WTC11 (cell line): Measurements from ENCODE around the gene SNAP47. TPM values are rescaled to one million over a fixed set of nuclear protein-coding genes. Genes with fewer than 3 reads are reported as not detected.

Source experiments
- ATAC-seq: fragments of 200-7000 bp; cut with Tn5 transposase; 2 replicates; pipeline ENCODE4 v1.10.0; 2021; ENCODE audit warnings: mild to moderate bottlenecking, moderate library complexity
- CTCF ChIA-PET: fragments of 300-600 bp; sonication (Branson Sonifier 250); formaldehyde crosslinking; loops from one replicate; lab custom pipeline; 2021; ENCODE audit warnings: antibody characterized with exemption; lab: Charles Lee
- POLR2A ChIA-PET: fragments of 350-600 bp; sonication (Branson Sonifier 250); formaldehyde crosslinking; loops from one replicate; lab custom pipeline; 2021; ENCODE audit warnings: antibody characterized with exemption; lab: Charles Lee
- DNase-seq: peaks from one replicate; pipeline ENCODE4 v3.0.0; 2021; ENCODE audit warnings: low spot score
- H3K27ac Mint-ChIP-seq: 2 replicates; pipeline ENCODE4 v1.8.0; 2021; ENCODE audit warnings: mixed read lengths
- H3K27me3 Mint-ChIP-seq: 2 replicates; pipeline ENCODE4 v1.8.0; 2021; ENCODE audit warnings: low read depth, mild to moderate bottlenecking, moderate library complexity, mixed read lengths
- H3K36me3 Mint-ChIP-seq: 2 replicates; pipeline ENCODE4 v1.8.0; 2021; ENCODE audit warnings: mixed read lengths
- H3K4me1 Mint-ChIP-seq: 2 replicates; pipeline ENCODE4 v1.8.0; 2022; ENCODE audit warnings: mixed read lengths
- H3K4me3 Mint-ChIP-seq: 2 replicates; pipeline ENCODE4 v1.8.0; 2021; ENCODE audit warnings: mild to moderate bottlenecking, moderate library complexity, mixed read lengths
- H3K9me3 Mint-ChIP-seq: 2 replicates; pipeline ENCODE4 v1.8.0; 2021; ENCODE audit warnings: mixed read lengths
- FOXJ3 ChIP-seq: sonication (generic); formaldehyde crosslinking; IDR thresholded peaks from 2 replicates; pipeline ENCODE4 v1.9.0; 2021; ENCODE audit warnings: missing genetic modification reagents, mild to moderate bottlenecking, borderline replicate concordance
- HMGA2 ChIP-seq: fragments of 250-450 bp; sonication (Bioruptor Pico); IDR thresholded peaks from 2 replicates; pipeline ENCODE4 v1.4.0; 2021; ENCODE audit warnings: mild to moderate bottlenecking, moderate library complexity
- MXD4 ChIP-seq: fragments of 250-450 bp; sonication (Bioruptor Pico); IDR thresholded peaks from 2 replicates; pipeline ENCODE4 v1.8.0; 2021; ENCODE audit warnings: mild to moderate bottlenecking, moderate library complexity, borderline replicate concordance
- NFATC4 ChIP-seq: fragments of 250-450 bp; sonication (Bioruptor Pico); IDR thresholded peaks from 2 replicates; pipeline ENCODE4 v1.9.0; 2021; ENCODE audit warnings: mild to moderate bottlenecking
- OVOL2 ChIP-seq: fragments of 250-450 bp; sonication (Bioruptor Pico); IDR thresholded peaks from 2 replicates; pipeline ENCODE4 v1.9.0; 2021; ENCODE audit warnings: mild to moderate bottlenecking, borderline replicate concordance
- RELA ChIP-seq: sonication (generic); formaldehyde crosslinking; IDR thresholded peaks from 2 replicates; pipeline ENCODE4 v1.8.1; 2022; ENCODE audit warnings: missing genetic modification reagents, mild to moderate bottlenecking, borderline replicate concordance
- RORB ChIP-seq: fragments of 250-450 bp; sonication (Bioruptor Pico); IDR thresholded peaks from 2 replicates; pipeline ENCODE4 v1.9.0; 2021; ENCODE audit warnings: mild to moderate bottlenecking
- ZNF232 ChIP-seq: sonication (generic); formaldehyde crosslinking; IDR thresholded peaks from 2 replicates; pipeline ENCODE4 v1.8.0; 2022; ENCODE audit warnings: mild to moderate bottlenecking, missing genetic modification reagents
- ZNF416 ChIP-seq: fragments of 250-450 bp; sonication (Bioruptor Pico); IDR thresholded peaks from 2 replicates; pipeline ENCODE4 v1.9.0; 2021; ENCODE audit warnings: mild to moderate bottlenecking, inconsistent platforms
- total RNA-seq: library from RNA; stranded (reverse); gene quantifications from 3 replicates; pipeline ENCODE4 v1.2.3, GENCODE V29; 2021
- TF ChIP-seq, protein P1 (sequence below): sonication (generic); formaldehyde crosslinking; IDR thresholded peaks from 2 replicates; pipeline ENCODE4 v1.8.1; 2023; ENCODE audit warnings: mild to moderate bottlenecking, moderate library complexity, missing genetic modification reagents
- TF ChIP-seq, protein P2 (sequence below): sonication (generic); formaldehyde crosslinking; IDR thresholded peaks from 2 replicates; pipeline ENCODE4 v1.8.1; 2022; ENCODE audit warnings: mild to moderate bottlenecking, moderate library complexity, missing genetic modification reagents
- TF ChIP-seq, protein P3 (sequence below): sonication (generic); formaldehyde crosslinking; IDR thresholded peaks from 2 replicates; pipeline ENCODE4 v1.8.0; 2022; ENCODE audit warnings: mild to moderate bottlenecking, missing genetic modification reagents
- TF ChIP-seq, protein P4 (sequence below): sonication (generic); formaldehyde crosslinking; IDR thresholded peaks from 2 replicates; pipeline ENCODE4 v1.8.1; 2023; ENCODE audit warnings: mild to moderate bottlenecking, missing genetic modification reagents, moderate library complexity
- TF ChIP-seq, protein P5 (sequence below): sonication (generic); formaldehyde crosslinking; IDR thresholded peaks from 2 replicates; pipeline ENCODE4 v1.8.0; 2022; ENCODE audit warnings: mild to moderate bottlenecking, missing genetic modification reagents
- TF ChIP-seq, protein P6 (sequence below): sonication (generic); formaldehyde crosslinking; IDR thresholded peaks from 2 replicates; pipeline ENCODE4 v1.8.1; 2023; ENCODE audit warnings: mild to moderate bottlenecking, missing genetic modification reagents
- TF ChIP-seq, protein P7 (sequence below): sonication (generic); formaldehyde crosslinking; IDR thresholded peaks from 2 replicates; pipeline ENCODE4 v1.8.1; 2022; ENCODE audit warnings: low read depth, missing genetic modification reagents, borderline replicate concordance
- TF ChIP-seq, protein P8 (sequence below): sonication (generic); formaldehyde crosslinking; IDR thresholded peaks from 2 replicates; pipeline ENCODE4 v1.8.1; 2022; ENCODE audit warnings: missing genetic modification reagents, borderline replicate concordance
- TF ChIP-seq, protein P9 (sequence below): sonication (generic); formaldehyde crosslinking; IDR thresholded peaks from 2 replicates; pipeline ENCODE4 v1.8.1; 2023; ENCODE audit warnings: mild to moderate bottlenecking, missing genetic modification reagents
- TF ChIP-seq, protein P10 (sequence below): sonication (generic); formaldehyde crosslinking; conservative IDR thresholded peaks from 2 replicates; pipeline ENCODE4 v1.8.1; 2022; ENCODE audit warnings: mild to moderate bottlenecking, missing genetic modification reagents

The SNAP47 gene
- total RNA-seq, 1 experiment from 2014 or later, result 50.8 TPM

DNA sequence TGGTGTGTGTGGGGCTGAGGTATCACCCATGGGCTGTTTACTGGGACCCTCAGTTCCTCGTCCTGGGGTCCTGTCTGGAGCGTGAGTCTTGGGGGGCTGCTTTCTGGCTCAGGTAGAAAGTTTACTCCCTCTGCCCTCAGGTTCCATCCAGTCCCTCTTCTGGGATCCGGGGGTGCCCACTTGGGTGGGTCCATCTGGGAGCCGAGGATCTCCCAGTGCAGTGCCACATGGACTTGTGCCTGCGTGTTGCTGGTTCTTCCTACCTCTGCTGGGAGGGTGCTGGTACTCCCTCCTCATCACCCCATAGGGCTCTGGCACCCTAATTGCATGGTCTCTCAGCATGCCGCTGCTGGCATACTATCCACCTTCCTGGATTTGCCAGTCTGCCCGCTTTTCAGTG is 14.0 kb downstream of the SNAP47 start:
- H3K27me3 Mint-ChIP-seq, result no peaks in the 10 kb centered on the region
- DNase-seq (no peak), ATAC-seq (no peak)
- no peak overlapping the region for H3K27ac Mint-ChIP-seq
- ChIA-PET POLR2A (no interaction called here), CTCF (no interaction called here)
- no peak overlapping the region for H3K4me3 Mint-ChIP-seq
- no peaks in the 10 kb centered on the region for H3K9me3 Mint-ChIP-seq
- peaks cover 11% of the 10 kb centered on the region for H3K36me3 Mint-ChIP-seq
- TF ChIP-seq, protein P1, sequence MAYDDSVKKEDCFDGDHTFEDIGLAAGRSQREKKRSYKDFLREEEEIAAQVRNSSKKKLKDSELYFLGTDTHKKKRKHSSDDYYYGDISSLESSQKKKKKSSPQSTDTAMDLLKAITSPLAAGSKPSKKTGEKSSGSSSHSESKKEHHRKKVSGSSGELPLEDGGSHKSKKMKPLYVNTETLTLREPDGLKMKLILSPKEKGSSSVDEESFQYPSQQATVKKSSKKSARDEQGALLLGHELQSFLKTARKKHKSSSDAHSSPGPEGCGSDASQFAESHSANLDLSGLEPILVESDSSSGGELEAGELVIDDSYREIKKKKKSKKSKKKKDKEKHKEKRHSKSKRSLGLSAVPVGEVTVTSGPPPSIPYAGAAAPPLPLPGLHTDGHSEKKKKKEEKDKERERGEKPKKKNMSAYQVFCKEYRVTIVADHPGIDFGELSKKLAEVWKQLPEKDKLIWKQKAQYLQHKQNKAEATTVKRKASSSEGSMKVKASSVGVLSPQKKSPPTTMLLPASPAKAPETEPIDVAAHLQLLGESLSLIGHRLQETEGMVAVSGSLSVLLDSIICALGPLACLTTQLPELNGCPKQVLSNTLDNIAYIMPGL, result no peak
- TF ChIP-seq, protein P2, sequence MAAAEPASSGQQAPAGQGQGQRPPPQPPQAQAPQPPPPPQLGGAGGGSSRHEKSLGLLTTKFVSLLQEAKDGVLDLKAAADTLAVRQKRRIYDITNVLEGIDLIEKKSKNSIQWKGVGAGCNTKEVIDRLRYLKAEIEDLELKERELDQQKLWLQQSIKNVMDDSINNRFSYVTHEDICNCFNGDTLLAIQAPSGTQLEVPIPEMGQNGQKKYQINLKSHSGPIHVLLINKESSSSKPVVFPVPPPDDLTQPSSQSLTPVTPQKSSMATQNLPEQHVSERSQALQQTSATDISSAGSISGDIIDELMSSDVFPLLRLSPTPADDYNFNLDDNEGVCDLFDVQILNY, result no peak
- TF ChIP-seq, protein P3, sequence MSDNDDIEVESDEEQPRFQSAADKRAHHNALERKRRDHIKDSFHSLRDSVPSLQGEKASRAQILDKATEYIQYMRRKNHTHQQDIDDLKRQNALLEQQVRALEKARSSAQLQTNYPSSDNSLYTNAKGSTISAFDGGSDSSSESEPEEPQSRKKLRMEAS (CRISPR knock-in tag), result no peak
- TF ChIP-seq NFATC4 (CRISPR knock-in tag) (no peak), HMGA2 (CRISPR knock-in tag) (no peak), OVOL2 (CRISPR knock-in tag) (no peak), FOXJ3 (no peak), MXD4 (CRISPR knock-in tag) (no peak)
- TF ChIP-seq, protein P4, sequence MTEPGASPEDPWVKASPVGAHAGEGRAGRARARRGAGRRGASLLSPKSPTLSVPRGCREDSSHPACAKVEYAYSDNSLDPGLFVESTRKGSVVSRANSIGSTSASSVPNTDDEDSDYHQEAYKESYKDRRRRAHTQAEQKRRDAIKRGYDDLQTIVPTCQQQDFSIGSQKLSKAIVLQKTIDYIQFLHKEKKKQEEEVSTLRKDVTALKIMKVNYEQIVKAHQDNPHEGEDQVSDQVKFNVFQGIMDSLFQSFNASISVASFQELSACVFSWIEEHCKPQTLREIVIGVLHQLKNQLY (CRISPR knock-in tag), result no peak
- TF ChIP-seq, protein P5, sequence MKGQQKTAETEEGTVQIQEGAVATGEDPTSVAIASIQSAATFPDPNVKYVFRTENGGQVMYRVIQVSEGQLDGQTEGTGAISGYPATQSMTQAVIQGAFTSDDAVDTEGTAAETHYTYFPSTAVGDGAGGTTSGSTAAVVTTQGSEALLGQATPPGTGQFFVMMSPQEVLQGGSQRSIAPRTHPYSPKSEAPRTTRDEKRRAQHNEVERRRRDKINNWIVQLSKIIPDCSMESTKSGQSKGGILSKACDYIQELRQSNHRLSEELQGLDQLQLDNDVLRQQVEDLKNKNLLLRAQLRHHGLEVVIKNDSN (CRISPR knock-in tag), result no peak
- TF ChIP-seq, protein P6, sequence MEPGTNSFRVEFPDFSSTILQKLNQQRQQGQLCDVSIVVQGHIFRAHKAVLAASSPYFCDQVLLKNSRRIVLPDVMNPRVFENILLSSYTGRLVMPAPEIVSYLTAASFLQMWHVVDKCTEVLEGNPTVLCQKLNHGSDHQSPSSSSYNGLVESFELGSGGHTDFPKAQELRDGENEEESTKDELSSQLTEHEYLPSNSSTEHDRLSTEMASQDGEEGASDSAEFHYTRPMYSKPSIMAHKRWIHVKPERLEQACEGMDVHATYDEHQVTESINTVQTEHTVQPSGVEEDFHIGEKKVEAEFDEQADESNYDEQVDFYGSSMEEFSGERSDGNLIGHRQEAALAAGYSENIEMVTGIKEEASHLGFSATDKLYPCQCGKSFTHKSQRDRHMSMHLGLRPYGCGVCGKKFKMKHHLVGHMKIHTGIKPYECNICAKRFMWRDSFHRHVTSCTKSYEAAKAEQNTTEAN (CRISPR knock-in tag), result no peak
- no peaks in the 10 kb centered on the region for H3K4me1 Mint-ChIP-seq

DNA sequence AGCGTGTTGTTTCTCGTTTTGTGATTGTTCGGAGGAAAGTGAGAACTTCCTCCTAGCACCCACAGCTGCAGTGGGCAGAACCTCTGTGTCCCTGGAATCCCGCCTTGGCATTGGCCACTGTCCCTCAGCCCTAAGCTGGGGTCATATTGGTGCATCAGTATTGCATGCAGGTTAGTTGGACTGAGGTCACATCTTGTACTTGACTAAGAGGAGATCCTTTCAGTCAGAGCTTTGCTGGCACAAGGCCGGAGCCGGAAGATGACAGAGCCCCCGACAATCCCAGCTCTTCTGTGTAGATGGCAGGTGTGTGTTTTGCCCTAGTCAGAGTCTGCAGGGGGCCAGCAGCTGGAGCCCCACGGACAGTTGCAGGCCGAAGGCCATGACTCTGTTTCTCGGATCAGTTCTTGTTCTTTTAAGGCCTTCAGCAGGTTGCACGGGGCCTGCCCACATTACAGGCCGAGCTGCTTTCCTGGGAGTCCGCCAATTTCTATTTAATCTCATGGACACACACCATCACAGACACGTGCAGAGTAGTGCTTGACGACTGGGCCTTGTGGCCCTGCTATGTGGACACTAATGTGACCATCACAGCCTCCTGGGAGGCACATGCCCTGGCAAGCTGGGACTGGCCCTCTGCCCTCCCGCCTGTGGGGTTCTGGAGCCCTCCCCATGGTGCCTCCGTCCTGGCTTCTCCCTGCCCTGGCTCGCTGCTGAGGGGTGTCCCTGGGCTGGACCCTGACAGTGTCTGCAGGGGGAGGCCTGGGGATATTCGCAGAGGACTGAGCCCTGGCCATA is 14.9 kb downstream of the SNAP47 start:
- no peaks in the 10 kb centered on the region for H3K9me3 Mint-ChIP-seq
- no peaks in the 10 kb centered on the region for H3K27me3 Mint-ChIP-seq
- H3K36me3 Mint-ChIP-seq, result peaks cover 11% of the 10 kb centered on the region
- no peaks in the 10 kb centered on the region for H3K4me1 Mint-ChIP-seq
- H3K4me3 Mint-ChIP-seq, result no peak overlapping the region
- ATAC-seq, result no peak
- no peak overlapping the region for H3K27ac Mint-ChIP-seq
- ChIA-PET CTCF (no interaction called here), POLR2A (no interaction called here)
- no peak for DNase-seq
- TF ChIP-seq, protein P7, sequence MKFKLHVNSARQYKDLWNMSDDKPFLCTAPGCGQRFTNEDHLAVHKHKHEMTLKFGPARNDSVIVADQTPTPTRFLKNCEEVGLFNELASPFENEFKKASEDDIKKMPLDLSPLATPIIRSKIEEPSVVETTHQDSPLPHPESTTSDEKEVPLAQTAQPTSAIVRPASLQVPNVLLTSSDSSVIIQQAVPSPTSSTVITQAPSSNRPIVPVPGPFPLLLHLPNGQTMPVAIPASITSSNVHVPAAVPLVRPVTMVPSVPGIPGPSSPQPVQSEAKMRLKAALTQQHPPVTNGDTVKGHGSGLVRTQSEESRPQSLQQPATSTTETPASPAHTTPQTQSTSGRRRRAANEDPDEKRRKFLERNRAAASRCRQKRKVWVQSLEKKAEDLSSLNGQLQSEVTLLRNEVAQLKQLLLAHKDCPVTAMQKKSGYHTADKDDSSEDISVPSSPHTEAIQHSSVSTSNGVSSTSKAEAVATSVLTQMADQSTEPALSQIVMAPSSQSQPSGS (CRISPR knock-in tag), result no peak
- TF ChIP-seq RORB (no peak), RELA (CRISPR knock-in tag) (no peak), ZNF232 (CRISPR knock-in tag) (no peak), ZNF416 (no peak)
- TF ChIP-seq, protein P8, sequence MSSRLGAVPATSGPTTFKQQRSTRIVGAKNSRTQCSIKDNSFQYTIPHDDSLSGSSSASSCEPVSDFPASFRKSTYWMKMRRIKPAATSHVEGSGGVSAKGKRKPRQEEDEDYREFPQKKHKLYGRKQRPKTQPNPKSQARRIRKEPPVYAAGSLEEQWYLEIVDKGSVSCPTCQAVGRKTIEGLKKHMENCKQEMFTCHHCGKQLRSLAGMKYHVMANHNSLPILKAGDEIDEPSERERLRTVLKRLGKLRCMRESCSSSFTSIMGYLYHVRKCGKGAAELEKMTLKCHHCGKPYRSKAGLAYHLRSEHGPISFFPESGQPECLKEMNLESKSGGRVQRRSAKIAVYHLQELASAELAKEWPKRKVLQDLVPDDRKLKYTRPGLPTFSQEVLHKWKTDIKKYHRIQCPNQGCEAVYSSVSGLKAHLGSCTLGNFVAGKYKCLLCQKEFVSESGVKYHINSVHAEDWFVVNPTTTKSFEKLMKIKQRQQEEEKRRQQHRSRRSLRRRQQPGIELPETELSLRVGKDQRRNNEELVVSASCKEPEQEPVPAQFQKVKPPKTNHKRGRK, result no peak
- TF ChIP-seq, protein P9, sequence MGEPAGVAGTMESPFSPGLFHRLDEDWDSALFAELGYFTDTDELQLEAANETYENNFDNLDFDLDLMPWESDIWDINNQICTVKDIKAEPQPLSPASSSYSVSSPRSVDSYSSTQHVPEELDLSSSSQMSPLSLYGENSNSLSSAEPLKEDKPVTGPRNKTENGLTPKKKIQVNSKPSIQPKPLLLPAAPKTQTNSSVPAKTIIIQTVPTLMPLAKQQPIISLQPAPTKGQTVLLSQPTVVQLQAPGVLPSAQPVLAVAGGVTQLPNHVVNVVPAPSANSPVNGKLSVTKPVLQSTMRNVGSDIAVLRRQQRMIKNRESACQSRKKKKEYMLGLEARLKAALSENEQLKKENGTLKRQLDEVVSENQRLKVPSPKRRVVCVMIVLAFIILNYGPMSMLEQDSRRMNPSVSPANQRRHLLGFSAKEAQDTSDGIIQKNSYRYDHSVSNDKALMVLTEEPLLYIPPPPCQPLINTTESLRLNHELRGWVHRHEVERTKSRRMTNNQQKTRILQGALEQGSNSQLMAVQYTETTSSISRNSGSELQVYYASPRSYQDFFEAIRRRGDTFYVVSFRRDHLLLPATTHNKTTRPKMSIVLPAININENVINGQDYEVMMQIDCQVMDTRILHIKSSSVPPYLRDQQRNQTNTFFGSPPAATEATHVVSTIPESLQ (CRISPR knock-in tag), result no peak
- TF ChIP-seq, protein P10, sequence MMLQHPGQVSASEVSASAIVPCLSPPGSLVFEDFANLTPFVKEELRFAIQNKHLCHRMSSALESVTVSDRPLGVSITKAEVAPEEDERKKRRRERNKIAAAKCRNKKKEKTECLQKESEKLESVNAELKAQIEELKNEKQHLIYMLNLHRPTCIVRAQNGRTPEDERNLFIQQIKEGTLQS (CRISPR knock-in tag), result no peak
